PFSK-1 (cell line): Measurements from ENCODE around the gene PPTC7.

Experiments
- FOXP2 ChIP-seq: optimal IDR thresholded peaks from 2 replicates; pipeline ENCODE3; 2011; ENCODE audit warnings: borderline replicate concordance, control low read depth, inconsistent platforms; ENCODE audit not compliant: insufficient read depth; ENCODE audit errors: extremely low read length, extremely low read depth
- POLR2AphosphoS5 ChIP-seq: IDR thresholded peaks from 2 replicates; pipeline ENCODE4 v1.6.1; 2012; ENCODE audit warnings: low read depth, mild to moderate bottlenecking, control low read depth, low read length, moderate library complexity
- REST ChIP-seq, 2 experiments: IDR thresholded peaks; 2 replicates each; pipeline versions ENCODE4 v1.6.1 to v1.8.0; 2011 to 2012; ENCODE audit warnings: low read depth in 2 of 2, low read length in 2 of 2, control low read depth in 1 of 2, inconsistent platforms in 1 of 2, mild to moderate bottlenecking in 1 of 2, moderate library complexity in 1 of 2; ENCODE audit not compliant: insufficient read depth in 1 of 2
- SIN3A ChIP-seq: IDR thresholded peaks from 2 replicates; pipeline ENCODE4 v1.6.1; 2012; ENCODE audit warnings: mild to moderate bottlenecking, low read length, moderate library complexity, borderline replicate concordance; ENCODE audit not compliant: insufficient read depth
- TAF1 ChIP-seq: IDR thresholded peaks from 2 replicates; pipeline ENCODE4 v1.6.1; 2012; ENCODE audit warnings: low read length, control low read depth, borderline replicate concordance; ENCODE audit not compliant: insufficient read depth

The PPTC7 gene

DNA sequence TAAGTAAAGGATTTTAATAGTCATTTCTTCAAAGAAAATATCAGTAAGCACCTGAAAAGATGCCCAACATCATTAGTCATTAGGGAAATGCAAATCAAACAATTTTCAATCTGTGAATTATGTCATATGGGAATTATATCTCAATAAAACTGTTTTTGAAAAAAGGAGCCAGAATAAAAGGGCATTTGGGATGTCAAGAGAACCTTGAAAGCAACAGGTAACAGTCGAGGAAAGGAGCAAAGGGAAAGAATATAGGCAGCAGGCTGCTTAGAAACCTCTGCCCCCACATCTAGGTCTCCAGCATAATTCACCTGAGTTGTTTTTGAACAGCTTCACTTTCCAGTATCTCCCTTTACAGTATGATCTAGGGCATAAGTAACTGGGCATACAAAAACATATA is 68.8 kb downstream of the PPTC7 start:
- TF ChIP-seq SIN3A (no peak), TAF1 (no peak), POLR2AphosphoS5 (no peak), FOXP2 (no peak), REST (IDR thresholded peaks at IDR 0.05; ENCODE audit: insufficient read depth in 1 of 2, low read depth in 2 of 2, low read length in 2 of 2) (no peak)

DNA sequence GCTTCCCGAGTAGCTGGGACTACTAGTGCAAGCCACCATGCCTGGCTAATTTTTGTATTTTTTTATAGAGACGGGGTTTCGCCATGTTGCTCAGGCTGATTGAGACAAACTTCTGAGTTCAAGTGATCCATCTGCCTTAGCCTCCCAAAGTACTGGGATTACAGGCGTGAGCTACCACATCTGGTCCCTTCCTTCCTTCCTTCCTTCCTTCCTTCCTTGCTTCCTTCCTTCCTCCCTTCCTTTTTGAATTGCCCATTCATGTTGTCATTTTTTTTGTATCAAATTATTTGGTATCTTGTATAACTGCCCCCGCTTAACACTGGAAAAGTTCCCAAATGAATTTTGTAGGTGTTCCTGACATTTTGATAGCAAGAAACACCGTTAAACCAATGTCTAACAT is 69.3 kb downstream of the PPTC7 start:
- TF ChIP-seq POLR2AphosphoS5 (no peak), FOXP2 (no peak), TAF1 (no peak), REST (IDR thresholded peaks at IDR 0.05; ENCODE audit: insufficient read depth in 1 of 2, low read depth in 2 of 2, low read length in 2 of 2) (no peak), SIN3A (no peak)

- no peak for TF ChIP-seq TAF1
- TF ChIP-seq POLR2AphosphoS5 = no peak
- no peak for TF ChIP-seq FOXP2
- TF ChIP-seq REST (IDR thresholded peaks at IDR 0.05; ENCODE audit: insufficient read depth in 1 of 2, low read depth in 2 of 2, low read length in 2 of 2) = no peak
- no peak for TF ChIP-seq SIN3A
Observed at GRCh38 chr12:110508071-110508586, 75.0 kb downstream of the PPTC7 start.

GRCh38 chr12:110505332-110505731 is 77.8 kb downstream of the PPTC7 start:
- TF ChIP-seq POLR2AphosphoS5 (no peak), SIN3A (no peak), TAF1 (no peak), REST (IDR thresholded peaks at IDR 0.05; ENCODE audit: insufficient read depth in 1 of 2, low read depth in 2 of 2, low read length in 2 of 2) (no peak), FOXP2 (no peak)

GRCh38 chr12:110503432-110503831 is 79.7 kb downstream of the PPTC7 start:
- no peak for TF ChIP-seq REST (IDR thresholded peaks at IDR 0.05; ENCODE audit: insufficient read depth in 1 of 2, low read depth in 2 of 2, low read length in 2 of 2)
- no peak for TF ChIP-seq TAF1
- TF ChIP-seq POLR2AphosphoS5 = no peak
- no peak for TF ChIP-seq SIN3A
- TF ChIP-seq FOXP2 = no peak
